ENCODE results near the gene ITGAE.

Gene ITGAE

GRCh38 chr17:3780986-3781385, 20.0 kb downstream of the ITGAE start:
- no peak overlapping the region for H3K4me3 ChIP-seq (ENCODE audit: low read length)
- TF ChIP-seq CTCF (conservative IDR thresholded peaks at IDR 0.05; ENCODE audit: low read depth, low read length): no peak
- DNase-seq (ENCODE audit: low read depth): no peak

- DNase-seq (ENCODE audit: low read depth): no peak
- H3K4me3 ChIP-seq (ENCODE audit: low read length): no peak overlapping the region
- no peak for TF ChIP-seq CTCF (conservative IDR thresholded peaks at IDR 0.05; ENCODE audit: low read depth, low read length)
Measured at GRCh38 chr17:3777366-3778120, 23.4 kb downstream of the ITGAE start.

GRCh38 chr17:3773966-3774365, 27.0 kb downstream of the ITGAE start:
- no peak for TF ChIP-seq CTCF (conservative IDR thresholded peaks at IDR 0.05; ENCODE audit: low read depth, low read length)
- DNase-seq (ENCODE audit: low read depth): no peak
- no peak overlapping the region for H3K4me3 ChIP-seq (ENCODE audit: low read length)

GRCh38 chr17:3773511-3773910, 27.5 kb downstream of the ITGAE start:
- no peak for TF ChIP-seq CTCF (conservative IDR thresholded peaks at IDR 0.05; ENCODE audit: low read depth, low read length)
- no peak overlapping the region for H3K4me3 ChIP-seq (ENCODE audit: low read length)
- DNase-seq (ENCODE audit: low read depth): no peak

GRCh38 chr17:3772764-3773163, 28.2 kb downstream of the ITGAE start:
- H3K4me3 ChIP-seq (ENCODE audit: low read length): no peak overlapping the region
- no peak for DNase-seq (ENCODE audit: low read depth)
- no peak for TF ChIP-seq CTCF (conservative IDR thresholded peaks at IDR 0.05; ENCODE audit: low read depth, low read length)

- DNase-seq (ENCODE audit: low read depth): no peak
- no peak overlapping the region for H3K4me3 ChIP-seq (ENCODE audit: low read length)
- TF ChIP-seq CTCF (conservative IDR thresholded peaks at IDR 0.05; ENCODE audit: low read depth, low read length): no peak
Measured at GRCh38 chr17:3771140-3771539, 29.8 kb downstream of the ITGAE start.

- no peak for DNase-seq (ENCODE audit: low read depth)
- no peak for TF ChIP-seq CTCF (conservative IDR thresholded peaks at IDR 0.05; ENCODE audit: low read depth, low read length)
- no peak overlapping the region for H3K4me3 ChIP-seq (ENCODE audit: low read length)
Measured at GRCh38 chr17:3770466-3770865, 30.5 kb downstream of the ITGAE start.
